SH-SY5Y (cell line): ENCODE data around the gene CIBAR2.

Experiments
- GATA2 ChIP-seq: IDR thresholded peaks from 2 replicates; pipeline ENCODE4 v1.6.1; 2011; ENCODE audit warnings: mild to moderate bottlenecking, low read depth, low read length
- GATA3 ChIP-seq: IDR thresholded peaks from 2 replicates; pipeline ENCODE4 v1.6.1; 2011; ENCODE audit warnings: low read depth, mild to moderate bottlenecking, low read length, moderate library complexity

DNA sequence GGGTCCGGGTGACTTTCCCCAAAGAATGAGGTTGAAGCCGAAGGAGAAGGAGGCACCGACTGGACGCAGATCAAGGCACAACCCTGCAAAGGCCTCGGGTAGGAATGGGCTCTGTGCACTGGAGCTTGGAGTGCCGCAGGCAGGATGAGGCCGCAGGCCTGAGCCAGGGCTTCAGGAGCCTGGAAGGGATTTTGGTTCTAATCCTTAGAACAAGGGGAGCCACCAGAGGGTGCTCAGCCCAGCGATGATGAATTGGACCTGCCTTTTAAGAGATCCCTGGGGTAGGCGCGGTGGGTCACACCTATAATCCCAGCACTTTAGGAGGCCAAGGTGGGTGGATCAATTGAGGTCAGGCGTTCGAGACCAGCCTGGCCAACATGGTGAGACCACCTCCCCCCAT lies 8.1 kb downstream of the CIBAR2 start:
- no peak for TF ChIP-seq GATA2
- no peak for TF ChIP-seq GATA3
